Neural crest cell (in vitro differentiated cells): Measurements from ENCODE around the gene C1QL1. TPM values are rescaled to one million over a fixed set of nuclear protein-coding genes. Genes with fewer than 3 reads are reported as not detected.

Experiments
- DNase-seq: peaks from one replicate; pipeline ENCODE4 v3.0.0; 2021; ENCODE audit warnings: low read depth, mixed read lengths, low spot score
- H3K27ac Mint-ChIP-seq: one replicate; pipeline ENCODE4 v1.8.0; 2021; ENCODE audit warnings: mild to moderate bottlenecking, mixed read lengths; ENCODE audit not compliant: unreplicated experiment
- H3K27me3 Mint-ChIP-seq: 2 replicates; pipeline ENCODE4 v1.8.0; 2021; ENCODE audit warnings: low read depth, mild to moderate bottlenecking, mixed read lengths
- H3K36me3 Mint-ChIP-seq: 2 replicates; pipeline ENCODE4 v1.8.0; 2021; ENCODE audit warnings: low read depth, mild to moderate bottlenecking, mixed read lengths
- H3K4me1 Mint-ChIP-seq: 2 replicates; pipeline ENCODE4 v1.8.0; 2021; ENCODE audit warnings: mixed read lengths
- H3K4me3 Mint-ChIP-seq: one replicate; pipeline ENCODE4 v1.8.0; 2021; ENCODE audit warnings: mild to moderate bottlenecking, mixed read lengths
- H3K9me3 Mint-ChIP-seq: 2 replicates; pipeline ENCODE4 v1.8.0; 2021; ENCODE audit warnings: mixed read lengths
- CTCF ChIP-seq: fragments of 200-600 bp; sonication (generic); conservative IDR thresholded peaks from 2 replicates; pipeline ENCODE4 v1.5.0; 2021; ENCODE audit warnings: antibody characterized with exemption, mild to moderate bottlenecking
- total RNA-seq: library from RNA; stranded (reverse); gene quantifications from 2 replicates; pipeline ENCODE4 v1.2.1, GENCODE V29; 2021

C1QL1 gene
- total RNA-seq, 1 donor from 2014 or later: 7.7 TPM

- Mint-ChIP-seq H3K4me1 (no peaks in the 10 kb centered on the region), H3K27ac (no peak overlapping the region), H3K4me3 (no peak overlapping the region), H3K27me3 (peaks cover 3% of the 10 kb centered on the region), H3K36me3 (peaks cover 6% of the 10 kb centered on the region), H3K9me3 (peaks cover 6% of the 10 kb centered on the region)
- DNase-seq: no peak
- no peak for TF ChIP-seq CTCF
Measured at GRCh38 chr17:44996304-44996703, 28.2 kb upstream of the C1QL1 start.

GRCh38 chr17:44995436-44996001 lies 27.4 kb upstream of the C1QL1 start:
- Mint-ChIP-seq H3K9me3 (peaks cover 6% of the 10 kb centered on the region), H3K36me3 (peaks cover 3% of the 10 kb centered on the region), H3K4me1 (no peaks in the 10 kb centered on the region), H3K27me3 (peaks cover 3% of the 10 kb centered on the region), H3K27ac (no peak overlapping the region), H3K4me3 (no peak overlapping the region)
- no peak for DNase-seq
- TF ChIP-seq CTCF: no peak

GRCh38 chr17:44992242-44992939 lies 24.3 kb upstream of the C1QL1 start:
- H3K4me1 Mint-ChIP-seq: peaks cover 4% of the 10 kb centered on the region
- no peaks in the 10 kb centered on the region for H3K9me3 Mint-ChIP-seq
- no peak overlapping the region for H3K4me3 Mint-ChIP-seq
- peaks cover 3% of the 10 kb centered on the region for H3K27me3 Mint-ChIP-seq
- DNase-seq: no peak
- H3K36me3 Mint-ChIP-seq: peaks cover 2% of the 10 kb centered on the region
- no peak overlapping the region for H3K27ac Mint-ChIP-seq
- TF ChIP-seq CTCF: no peak

- Mint-ChIP-seq H3K9me3 (no peaks in the 10 kb centered on the region), H3K36me3 (peaks cover 2% of the 10 kb centered on the region), H3K27ac (no peak overlapping the region), H3K27me3 (peaks cover 5% of the 10 kb centered on the region), H3K4me3 (no peak overlapping the region), H3K4me1 (peaks cover 9% of the 10 kb centered on the region)
- no peak for TF ChIP-seq CTCF
- DNase-seq: no peak
Measured at GRCh38 chr17:44990994-44991393, 22.9 kb upstream of the C1QL1 start.

- TF ChIP-seq CTCF: no peak
- Mint-ChIP-seq H3K4me1 (peaks cover 9% of the 10 kb centered on the region), H3K36me3 (peaks cover 2% of the 10 kb centered on the region), H3K4me3 (no peak overlapping the region), H3K27me3 (peaks cover 5% of the 10 kb centered on the region), H3K9me3 (no peaks in the 10 kb centered on the region), H3K27ac (no peak overlapping the region)
- no peak for DNase-seq
Measured at GRCh38 chr17:44989552-44990138, 21.5 kb upstream of the C1QL1 start.
